ENCODE measurements around the gene IVD.

The IVD gene

DNA sequence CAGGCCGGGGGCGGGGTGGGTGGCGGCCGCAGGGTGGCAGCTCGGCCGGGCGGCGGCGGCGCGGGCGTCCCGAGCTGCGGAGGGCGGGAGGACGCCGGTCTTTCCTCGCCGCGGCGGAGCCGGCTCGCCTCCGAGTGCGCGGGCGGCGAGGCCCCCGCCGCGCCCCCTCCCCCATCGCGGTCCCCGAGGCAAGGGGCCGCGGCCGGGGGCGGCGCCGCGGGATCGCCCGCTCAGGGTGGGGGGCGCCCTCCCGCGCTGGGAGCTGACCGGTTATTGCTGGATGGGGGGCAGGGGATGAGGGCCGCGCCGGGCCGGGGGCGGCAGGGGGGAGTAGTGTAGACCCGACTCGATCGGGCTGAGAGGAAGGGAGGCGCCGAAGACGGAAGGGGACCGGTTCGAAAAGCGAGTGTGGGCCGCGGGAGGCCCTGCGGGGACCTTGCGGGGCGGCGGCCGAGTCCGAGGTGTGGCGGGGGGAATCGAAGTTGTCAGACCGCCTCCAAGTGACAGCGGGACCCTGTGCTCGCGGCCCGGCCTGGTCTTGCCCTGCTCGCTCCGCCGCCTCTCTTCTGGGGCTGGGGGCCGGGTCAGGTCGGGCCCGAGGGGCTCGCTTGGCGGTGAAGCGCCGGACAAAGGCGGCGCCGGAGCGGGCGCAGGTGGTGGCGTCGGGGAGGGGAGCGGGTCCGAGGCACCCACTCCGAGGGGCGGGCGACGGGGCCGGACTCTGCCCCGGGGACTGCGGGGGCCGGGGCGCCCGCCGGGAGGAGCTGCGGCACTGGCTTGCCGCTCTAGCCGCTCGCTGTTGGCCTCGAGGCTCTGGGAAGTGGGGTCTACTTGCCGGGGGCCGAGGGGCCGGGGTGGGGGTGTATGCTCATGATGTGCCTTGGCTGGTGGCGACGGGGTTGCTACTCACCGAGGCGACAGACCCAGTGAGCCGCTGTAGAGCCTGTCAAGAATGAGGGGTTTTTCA is 36.3 kb downstream of the IVD start:
- H3K36me3 ChIP-seq (ENCODE audit: control insufficient read depth in 2 of 2, insufficient read depth in 2 of 2, low read length in 2 of 2) = no peaks in the 10 kb centered on the region
- H3K9me3 ChIP-seq (ENCODE audit: control insufficient read depth in 2 of 2, low read length in 2 of 2) = no peaks in the 10 kb centered on the region
- peak overlapping the region; percentile 18 for H3K27ac ChIP-seq (ENCODE audit: low read length)
- peak overlapping the region; percentile 62 to 78 for H3K4me3 ChIP-seq (ENCODE audit: low read length in 2 of 2)
- peaks cover 33% of the 10 kb centered on the region for H3K4me1 ChIP-seq (ENCODE audit: control insufficient read depth, insufficient read depth, low read length)
- peak overlapping the region; percentile 55 to 61 for H3K9ac ChIP-seq (ENCODE audit: low read length in 2 of 2)
- peaks cover 4 to 6% of the 10 kb centered on the region in 2 donors for H3K27me3 ChIP-seq (ENCODE audit: control insufficient read depth in 1 of 2, insufficient read depth in 2 of 2, low read length in 2 of 2)

- Histone ChIP-seq H3K27ac (ENCODE audit: low read length) (no peak overlapping the region), H3K9ac (ENCODE audit: low read length in 2 of 2) (peak overlapping the region in 1 of 2 donors; percentile 47), H3K36me3 (ENCODE audit: control insufficient read depth in 2 of 2, insufficient read depth in 2 of 2, low read length in 2 of 2) (no peaks in the 10 kb centered on the region), H3K27me3 (ENCODE audit: control insufficient read depth in 1 of 2, insufficient read depth in 2 of 2, low read length in 2 of 2) (no peaks in the 10 kb centered on the region), H3K4me3 (ENCODE audit: low read length in 2 of 2) (peak overlapping the region in 1 of 2 donors; percentile 29), H3K4me1 (ENCODE audit: control insufficient read depth, insufficient read depth, low read length) (peaks cover 31% of the 10 kb centered on the region), H3K9me3 (ENCODE audit: control insufficient read depth in 2 of 2, low read length in 2 of 2) (no peaks in the 10 kb centered on the region)
Observed at GRCh38 chr15:40443255-40443654, 37.7 kb downstream of the IVD start.

GRCh38 chr15:40443846-40444245 is 38.3 kb downstream of the IVD start:
- H3K27ac ChIP-seq (ENCODE audit: low read length) = no peak overlapping the region
- H3K9ac ChIP-seq (ENCODE audit: low read length in 2 of 2) = no peak overlapping the region
- H3K4me1 ChIP-seq (ENCODE audit: control insufficient read depth, insufficient read depth, low read length) = peaks cover 31% of the 10 kb centered on the region
- no peaks in the 10 kb centered on the region for H3K27me3 ChIP-seq (ENCODE audit: control insufficient read depth in 1 of 2, insufficient read depth in 2 of 2, low read length in 2 of 2)
- no peaks in the 10 kb centered on the region for H3K9me3 ChIP-seq (ENCODE audit: control insufficient read depth in 2 of 2, low read length in 2 of 2)
- H3K36me3 ChIP-seq (ENCODE audit: control insufficient read depth in 2 of 2, insufficient read depth in 2 of 2, low read length in 2 of 2) = no peaks in the 10 kb centered on the region
- H3K4me3 ChIP-seq (ENCODE audit: low read length in 2 of 2) = no peak overlapping the region

DNA sequence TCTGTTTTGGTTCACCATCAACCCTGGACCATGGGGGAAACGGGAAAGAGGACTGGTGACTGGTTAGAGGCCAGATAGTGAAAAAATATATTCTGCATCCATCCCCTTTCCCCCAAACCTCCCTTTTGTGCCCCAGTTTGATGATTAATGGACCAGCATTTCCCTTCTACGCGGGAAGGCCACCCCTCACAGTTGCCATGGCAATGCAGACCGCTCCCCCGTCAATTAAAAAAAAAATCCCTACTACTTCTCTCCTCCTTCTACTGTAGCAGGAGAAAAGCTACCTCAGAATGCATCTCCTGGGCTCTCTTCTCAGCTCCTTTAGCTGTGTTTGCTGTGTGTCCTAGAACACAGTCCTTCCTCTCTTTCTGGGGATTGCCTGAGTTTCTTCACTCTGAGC is 39.1 kb downstream of the IVD start:
- no peak overlapping the region for H3K4me3 ChIP-seq (ENCODE audit: low read length in 2 of 2)
- H3K27me3 ChIP-seq (ENCODE audit: control insufficient read depth in 1 of 2, insufficient read depth in 2 of 2, low read length in 2 of 2) = no peaks in the 10 kb centered on the region
- no peaks in the 10 kb centered on the region for H3K36me3 ChIP-seq (ENCODE audit: control insufficient read depth in 2 of 2, insufficient read depth in 2 of 2, low read length in 2 of 2)
- no peak overlapping the region for H3K27ac ChIP-seq (ENCODE audit: low read length)
- peak overlapping the region in 1 of 2 donors; percentile 11 for H3K9ac ChIP-seq (ENCODE audit: low read length in 2 of 2)
- H3K4me1 ChIP-seq (ENCODE audit: control insufficient read depth, insufficient read depth, low read length) = peaks cover 28% of the 10 kb centered on the region
- H3K9me3 ChIP-seq (ENCODE audit: control insufficient read depth in 2 of 2, low read length in 2 of 2) = no peaks in the 10 kb centered on the region

DNA sequence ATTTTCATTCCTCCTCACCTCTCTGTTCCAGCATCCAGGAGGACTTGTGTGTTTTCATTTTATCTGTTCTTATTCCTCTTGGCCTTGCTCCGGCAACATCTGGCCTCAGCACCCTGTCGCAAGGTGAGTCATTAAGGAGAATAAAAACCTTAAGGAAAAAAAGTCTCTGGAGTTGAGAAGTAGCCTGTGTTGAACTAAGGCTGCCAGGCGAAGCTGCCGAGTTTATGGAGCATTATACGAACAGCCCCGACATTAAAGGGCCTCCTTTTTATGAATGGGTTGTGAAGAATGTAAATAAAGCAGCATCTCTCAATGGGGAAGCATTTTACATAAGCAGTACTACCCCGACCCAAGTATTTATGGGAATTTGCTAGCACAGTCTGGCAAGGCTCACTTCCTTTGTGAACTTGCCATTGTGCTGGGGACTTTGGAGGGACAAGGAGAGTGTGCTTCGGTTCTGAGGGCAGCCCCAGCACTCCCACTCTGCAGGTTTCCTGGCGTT is 39.9 kb downstream of the IVD start:
- Histone ChIP-seq H3K4me1 (ENCODE audit: control insufficient read depth, insufficient read depth, low read length) (peaks cover 21% of the 10 kb centered on the region), H3K9me3 (ENCODE audit: control insufficient read depth in 2 of 2, low read length in 2 of 2) (no peaks in the 10 kb centered on the region), H3K27me3 (ENCODE audit: control insufficient read depth in 1 of 2, insufficient read depth in 2 of 2, low read length in 2 of 2) (no peaks in the 10 kb centered on the region), H3K9ac (ENCODE audit: low read length in 2 of 2) (no peak overlapping the region), H3K36me3 (ENCODE audit: control insufficient read depth in 2 of 2, insufficient read depth in 2 of 2, low read length in 2 of 2) (no peaks in the 10 kb centered on the region), H3K4me3 (ENCODE audit: low read length in 2 of 2) (no peak overlapping the region), H3K27ac (ENCODE audit: low read length) (no peak overlapping the region)

GRCh38 chr15:40446144-40446543 is 40.5 kb downstream of the IVD start:
- H3K9ac ChIP-seq (ENCODE audit: low read length in 2 of 2) = no peak overlapping the region
- peaks cover 21% of the 10 kb centered on the region for H3K4me1 ChIP-seq (ENCODE audit: control insufficient read depth, insufficient read depth, low read length)
- H3K27me3 ChIP-seq (ENCODE audit: control insufficient read depth in 1 of 2, insufficient read depth in 2 of 2, low read length in 2 of 2) = no peaks in the 10 kb centered on the region

GRCh38 chr15:40448354-40448753 is 42.8 kb downstream of the IVD start:
- Histone ChIP-seq H3K27me3 (ENCODE audit: control insufficient read depth in 1 of 2, insufficient read depth in 2 of 2, low read length in 2 of 2) (no peaks in the 10 kb centered on the region), H3K27ac (ENCODE audit: low read length) (no peak overlapping the region), H3K9me3 (ENCODE audit: control insufficient read depth in 2 of 2, low read length in 2 of 2) (no peaks in the 10 kb centered on the region), H3K36me3 (ENCODE audit: control insufficient read depth in 2 of 2, insufficient read depth in 2 of 2, low read length in 2 of 2) (no peaks in the 10 kb centered on the region), H3K4me1 (ENCODE audit: control insufficient read depth, insufficient read depth, low read length) (peaks cover 16% of the 10 kb centered on the region), H3K9ac (ENCODE audit: low read length in 2 of 2) (no peak overlapping the region), H3K4me3 (ENCODE audit: low read length in 2 of 2) (no peak overlapping the region)

More at GRCh38 chr15:40446144-40446543, 40.5 kb downstream of the IVD start:
- Histone ChIP-seq H3K9me3 (ENCODE audit: control insufficient read depth in 2 of 2, low read length in 2 of 2) (no peaks in the 10 kb centered on the region), H3K36me3 (ENCODE audit: control insufficient read depth in 2 of 2, insufficient read depth in 2 of 2, low read length in 2 of 2) (no peaks in the 10 kb centered on the region), H3K4me3 (ENCODE audit: low read length in 2 of 2) (no peak overlapping the region), H3K27ac (ENCODE audit: low read length) (no peak overlapping the region)

GRCh38 chr15:40449275-40449674 is 43.7 kb downstream of the IVD start:
- no peaks in the 10 kb centered on the region for H3K36me3 ChIP-seq (ENCODE audit: control insufficient read depth in 2 of 2, insufficient read depth in 2 of 2, low read length in 2 of 2)
- no peak overlapping the region for H3K9ac ChIP-seq (ENCODE audit: low read length in 2 of 2)
- H3K27ac ChIP-seq (ENCODE audit: low read length) = no peak overlapping the region
- no peak overlapping the region for H3K4me3 ChIP-seq (ENCODE audit: low read length in 2 of 2)
- no peaks in the 10 kb centered on the region for H3K27me3 ChIP-seq (ENCODE audit: control insufficient read depth in 1 of 2, insufficient read depth in 2 of 2, low read length in 2 of 2)
- H3K9me3 ChIP-seq (ENCODE audit: control insufficient read depth in 2 of 2, low read length in 2 of 2) = no peaks in the 10 kb centered on the region
- peaks cover 14% of the 10 kb centered on the region for H3K4me1 ChIP-seq (ENCODE audit: control insufficient read depth, insufficient read depth, low read length)

DNA sequence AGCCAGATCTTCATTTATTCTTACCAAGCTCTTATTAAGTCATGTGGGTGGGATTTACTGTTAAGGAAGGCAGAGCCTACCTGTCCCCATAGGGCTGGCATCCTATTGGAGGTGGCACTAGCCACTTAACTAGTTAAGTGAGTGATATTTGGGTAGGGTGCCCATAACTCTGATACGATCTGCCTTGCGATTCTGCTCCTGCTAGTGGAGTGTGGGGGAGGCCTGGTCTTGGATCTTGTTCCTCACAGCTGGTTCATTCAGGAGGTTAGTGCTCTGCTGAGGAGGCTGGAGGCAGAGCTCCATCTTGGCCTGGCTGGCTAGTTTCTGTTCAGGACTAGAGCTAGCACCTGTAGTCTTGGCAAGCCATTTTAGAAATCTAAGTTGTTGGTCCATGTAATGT is 44.5 kb downstream of the IVD start:
- H3K36me3 ChIP-seq (ENCODE audit: control insufficient read depth in 2 of 2, insufficient read depth in 2 of 2, low read length in 2 of 2) = no peaks in the 10 kb centered on the region
- H3K4me3 ChIP-seq (ENCODE audit: low read length in 2 of 2) = no peak overlapping the region
- no peak overlapping the region for H3K9ac ChIP-seq (ENCODE audit: low read length in 2 of 2)
- peaks cover 22% of the 10 kb centered on the region for H3K4me1 ChIP-seq (ENCODE audit: control insufficient read depth, insufficient read depth, low read length)
- no peak overlapping the region for H3K27ac ChIP-seq (ENCODE audit: low read length)
- H3K9me3 ChIP-seq (ENCODE audit: control insufficient read depth in 2 of 2, low read length in 2 of 2) = no peaks in the 10 kb centered on the region
- H3K27me3 ChIP-seq (ENCODE audit: control insufficient read depth in 1 of 2, insufficient read depth in 2 of 2, low read length in 2 of 2) = no peaks in the 10 kb centered on the region

DNA sequence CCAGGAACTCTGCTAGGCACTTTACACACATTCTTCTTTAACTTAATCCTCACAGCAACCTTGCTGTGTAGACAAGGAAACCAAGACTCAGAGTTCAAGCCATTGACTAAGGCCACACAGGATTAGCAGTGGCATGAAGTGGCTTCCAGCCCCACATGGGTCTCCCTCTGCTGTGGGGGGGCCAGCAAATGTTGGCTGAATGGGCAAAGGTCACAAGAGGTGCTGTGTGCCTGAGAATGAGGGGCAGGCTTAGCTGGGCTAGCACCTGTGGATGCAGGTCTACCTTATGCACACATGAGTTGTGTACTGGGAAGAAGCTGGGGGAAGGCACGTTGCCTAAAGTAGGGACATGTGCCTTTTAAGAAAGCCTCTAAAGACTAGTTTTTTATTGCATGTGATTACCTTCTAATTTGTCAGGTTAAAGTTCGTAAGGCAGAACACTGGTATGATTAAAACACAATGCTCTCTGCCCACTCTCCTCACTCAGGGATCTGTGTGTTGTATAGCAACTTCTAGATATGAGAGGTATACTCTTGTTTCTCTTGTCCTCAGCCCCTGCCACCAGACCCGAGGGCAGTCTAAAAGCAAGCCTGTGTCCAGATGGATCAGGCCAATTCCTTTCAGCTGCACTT is 46.0 kb downstream of the IVD start:
- no peaks in the 10 kb centered on the region for H3K9me3 ChIP-seq (ENCODE audit: control insufficient read depth in 2 of 2, low read length in 2 of 2)
- peaks cover 24% of the 10 kb centered on the region for H3K4me1 ChIP-seq (ENCODE audit: control insufficient read depth, insufficient read depth, low read length)
- no peak overlapping the region for H3K4me3 ChIP-seq (ENCODE audit: low read length in 2 of 2)
- peak overlapping the region in 1 of 2 donors; percentile 7 for H3K9ac ChIP-seq (ENCODE audit: low read length in 2 of 2)
- no peak overlapping the region for H3K27ac ChIP-seq (ENCODE audit: low read length)
- no peaks in the 10 kb centered on the region for H3K36me3 ChIP-seq (ENCODE audit: control insufficient read depth in 2 of 2, insufficient read depth in 2 of 2, low read length in 2 of 2)
- no peaks in the 10 kb centered on the region for H3K27me3 ChIP-seq (ENCODE audit: control insufficient read depth in 1 of 2, insufficient read depth in 2 of 2, low read length in 2 of 2)

Data from stomach smooth muscle (tissue), 2 donors.